GM12891 (cell line): ENCODE data around the gene DCAF12.
"Not testable (repeated sequence)": the region's sequence is repeated elsewhere in the genome, so short reads cannot be mapped to it uniquely, and the experiment has no call there.

Source experiments
- DNase-seq: peaks from one replicate; pipeline ENCODE4 v3.0.0; 2011; ENCODE audit warnings: low spot score; ENCODE audit not compliant: insufficient read length
- FAIRE-seq: peaks from 2 replicates; lab custom pipeline; 2011; peaks lifted over from hg19 to GRCh38; lab: Jason Lieb, UNC
- PAX5 ChIP-seq: IDR thresholded peaks from 2 replicates; pipeline ENCODE4 v1.6.1; 2011; ENCODE audit warnings: low read length, moderate library complexity, mild to moderate bottlenecking; ENCODE audit not compliant: insufficient read depth, severe bottlenecking
- POLR2A ChIP-seq: IDR thresholded peaks from 2 replicates; pipeline ENCODE4 v1.6.1; 2011; ENCODE audit warnings: low read depth, low read length, control low read depth
- POLR2AphosphoS5 ChIP-seq: IDR thresholded peaks from 2 replicates; pipeline ENCODE4 v1.6.1; 2011; ENCODE audit warnings: low read depth, low read length, control low read depth
- POU2F2 ChIP-seq: IDR thresholded peaks from 2 replicates; pipeline ENCODE4 v1.6.1; 2011; ENCODE audit warnings: low read depth, mild to moderate bottlenecking, control low read depth, low read length, moderate library complexity
- SPI1 ChIP-seq: IDR thresholded peaks from 2 replicates; pipeline ENCODE4 v1.6.1; 2011; ENCODE audit warnings: low read depth, low read length, control low read depth
- TAF1 ChIP-seq: IDR thresholded peaks from 2 replicates; pipeline ENCODE4 v1.6.1; 2011; ENCODE audit warnings: low read depth, low read length, control low read depth

Gene DCAF12

GRCh38 chr9:34048727-34049629 is 77.5 kb downstream of the DCAF12 start, which contains the start of gene UBAP2:
UBAP2 (minus strand) TSS chr9:34048887; CDS start chr9:34017148, 31,739 bp downstream.
- FAIRE-seq (peak; percentile 95), DNase-seq (peak; percentile 81)
- TF ChIP-seq POLR2A (peak; percentile 91), PAX5 (no peak), SPI1 (peak; percentile 33; the same call in 1 of the 2 replicates), POU2F2 (0 out of 2 replicates have a peak, but pooled peaks have one; percentile 19), POLR2AphosphoS5 (peak; percentile 93), TAF1 (peak; percentile 92)

GRCh38 chr9:34047864-34048726 is 78.4 kb downstream of the DCAF12 start:
- FAIRE-seq = peak; percentile 43
- DNase-seq = peak; percentile 51
- TF ChIP-seq TAF1 = no peak
- TF ChIP-seq POLR2A = no peak
- no peak for TF ChIP-seq POLR2AphosphoS5
- TF ChIP-seq SPI1 = no peak
- no peak for TF ChIP-seq PAX5
- no peak for TF ChIP-seq POU2F2

GRCh38 chr9:34046784-34047379 is 79.6 kb downstream of the DCAF12 start:
- TF ChIP-seq POLR2AphosphoS5 = no peak
- TF ChIP-seq PAX5 = no peak
- no peak for TF ChIP-seq POU2F2
- no peak for TF ChIP-seq SPI1
- no peak for TF ChIP-seq TAF1
- TF ChIP-seq POLR2A = no peak
- DNase-seq (no peak), FAIRE-seq (no peak)

- DNase-seq = no peak
- TF ChIP-seq TAF1 = no peak
- no peak for TF ChIP-seq POLR2AphosphoS5
- no peak for TF ChIP-seq PAX5
- TF ChIP-seq POLR2A = no peak
- no peak for TF ChIP-seq POU2F2
- no peak for TF ChIP-seq SPI1
- FAIRE-seq = no peak
Observed at GRCh38 chr9:34045903-34046302, 80.6 kb downstream of the DCAF12 start.

GRCh38 chr9:34042074-34042473 is 84.4 kb downstream of the DCAF12 start:
- not testable (repeated sequence) for FAIRE-seq

GRCh38 chr9:34038851-34039250 is 87.6 kb downstream of the DCAF12 start:
- DNase-seq, FAIRE-seq: not testable (repeated sequence)

More at GRCh38 chr9:34042074-34042473, 84.4 kb downstream of the DCAF12 start:
- DNase-seq = not testable (repeated sequence)

GRCh38 chr9:34037626-34038025 is 88.9 kb downstream of the DCAF12 start:
- no peak for TF ChIP-seq POLR2A
- no peak for TF ChIP-seq PAX5
- no peak for TF ChIP-seq POLR2AphosphoS5
- TF ChIP-seq SPI1 = no peak
- no peak for TF ChIP-seq TAF1
- no peak for DNase-seq

GRCh38 chr9:34036625-34037024 is 89.9 kb downstream of the DCAF12 start:
- DNase-seq = no peak
- FAIRE-seq = no peak
- TF ChIP-seq POLR2A (no peak), POU2F2 (no peak), POLR2AphosphoS5 (no peak), PAX5 (no peak), TAF1 (no peak), SPI1 (no peak)

More at GRCh38 chr9:34037626-34038025, 88.9 kb downstream of the DCAF12 start:
- no peak for FAIRE-seq
